GM21515 (cell line): ENCODE results near the gene TRIM34.
"Not testable (repeated sequence)": the region's sequence is repeated elsewhere in the genome, so short reads cannot be mapped to it uniquely, and the experiment has no call there.

Experiments
- ATAC-seq: cut with Tn5 transposase; IDR thresholded peaks from one replicate; pipeline ENCODE4 v1.9.1; 2021; ENCODE audit not compliant: unreplicated experiment

Gene TRIM34, protein sequence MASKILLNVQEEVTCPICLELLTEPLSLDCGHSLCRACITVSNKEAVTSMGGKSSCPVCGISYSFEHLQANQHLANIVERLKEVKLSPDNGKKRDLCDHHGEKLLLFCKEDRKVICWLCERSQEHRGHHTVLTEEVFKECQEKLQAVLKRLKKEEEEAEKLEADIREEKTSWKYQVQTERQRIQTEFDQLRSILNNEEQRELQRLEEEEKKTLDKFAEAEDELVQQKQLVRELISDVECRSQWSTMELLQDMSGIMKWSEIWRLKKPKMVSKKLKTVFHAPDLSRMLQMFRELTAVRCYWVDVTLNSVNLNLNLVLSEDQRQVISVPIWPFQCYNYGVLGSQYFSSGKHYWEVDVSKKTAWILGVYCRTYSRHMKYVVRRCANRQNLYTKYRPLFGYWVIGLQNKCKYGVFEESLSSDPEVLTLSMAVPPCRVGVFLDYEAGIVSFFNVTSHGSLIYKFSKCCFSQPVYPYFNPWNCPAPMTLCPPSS

DNA sequence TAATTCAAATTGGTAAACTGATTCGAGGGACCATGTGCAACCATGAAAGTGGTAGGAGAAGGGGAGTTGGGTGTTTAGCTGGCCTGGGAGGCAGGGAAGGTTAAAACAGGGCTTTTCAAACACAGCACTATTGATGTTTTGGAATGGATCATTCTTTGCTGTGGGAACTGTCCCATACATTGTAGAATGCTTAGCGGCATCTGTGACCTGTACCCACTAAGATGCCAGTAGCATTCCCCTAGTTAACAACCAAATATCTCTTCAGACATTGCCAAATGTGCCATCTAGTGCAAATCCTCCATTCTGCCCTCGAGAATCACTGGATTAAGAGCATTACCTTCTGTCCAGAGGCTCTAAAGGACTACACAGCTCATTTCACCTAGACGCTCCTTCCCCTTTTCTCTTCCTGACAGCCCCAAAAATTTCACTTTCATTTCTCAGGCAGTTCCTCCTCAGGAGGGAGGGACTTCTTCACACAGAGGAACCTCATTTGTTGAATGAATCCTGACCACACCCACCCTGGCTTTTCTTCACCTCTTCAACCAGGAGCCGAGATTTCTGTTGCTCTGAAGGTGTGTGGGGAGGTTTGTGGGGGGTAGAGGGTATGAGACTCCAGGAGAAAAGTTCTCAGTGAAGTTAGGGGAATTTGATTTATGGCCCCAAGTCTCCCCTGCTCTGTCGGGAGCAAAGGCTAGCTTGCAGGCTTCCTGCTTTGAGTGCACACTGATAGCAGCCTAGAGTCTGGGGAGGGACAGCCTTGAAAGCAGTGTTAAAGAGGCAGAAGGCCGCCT, at the start of gene TRIM34:
Gene TRIM34, plus strand, starts transcription at position 513 of the 791 bp plus-strand sequence. CDS start 7,331 bp downstream, outside the sequence.
- ATAC-seq: peak; percentile 99

DNA sequence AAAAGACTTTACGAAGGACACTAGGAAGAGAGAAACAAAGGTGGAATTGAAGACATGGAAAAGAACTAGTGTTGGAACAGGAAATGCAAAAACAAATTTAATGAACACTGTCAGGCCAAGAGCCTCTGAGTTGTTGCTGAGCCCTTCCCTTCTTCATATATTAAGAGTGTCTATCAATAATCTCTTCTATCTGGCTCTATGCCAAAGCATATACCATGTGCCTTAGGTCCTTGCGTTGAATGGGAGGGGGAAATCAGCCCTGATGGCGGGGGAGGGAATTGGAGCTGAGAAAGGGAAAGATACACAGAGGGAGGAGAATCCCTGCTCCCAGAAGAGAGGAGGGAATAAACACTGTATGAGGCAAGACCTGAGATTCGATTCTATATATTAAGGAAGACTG, 49.6 kb upstream of the TRIM34 start:
- ATAC-seq: no peak

DNA sequence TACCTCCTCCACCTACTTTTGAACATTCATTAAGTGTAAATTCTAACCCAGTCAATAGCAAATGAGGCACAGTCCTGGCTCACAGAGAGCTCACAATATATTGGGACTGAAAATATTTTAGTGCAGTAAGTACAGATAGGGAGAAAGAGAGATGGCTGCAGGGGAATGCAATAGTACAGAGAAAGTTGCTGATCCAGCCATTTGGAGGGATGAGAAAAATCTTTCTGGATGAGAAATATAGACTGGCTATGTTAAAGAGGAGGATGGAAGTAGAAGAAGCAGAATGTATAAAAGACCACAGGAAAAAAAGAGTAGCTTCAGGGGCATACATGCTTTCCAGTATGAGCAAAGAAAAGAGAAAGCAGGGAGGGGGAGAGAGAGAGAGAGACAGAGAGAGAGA, 47.7 kb upstream of the TRIM34 start:
- no peak for ATAC-seq

DNA sequence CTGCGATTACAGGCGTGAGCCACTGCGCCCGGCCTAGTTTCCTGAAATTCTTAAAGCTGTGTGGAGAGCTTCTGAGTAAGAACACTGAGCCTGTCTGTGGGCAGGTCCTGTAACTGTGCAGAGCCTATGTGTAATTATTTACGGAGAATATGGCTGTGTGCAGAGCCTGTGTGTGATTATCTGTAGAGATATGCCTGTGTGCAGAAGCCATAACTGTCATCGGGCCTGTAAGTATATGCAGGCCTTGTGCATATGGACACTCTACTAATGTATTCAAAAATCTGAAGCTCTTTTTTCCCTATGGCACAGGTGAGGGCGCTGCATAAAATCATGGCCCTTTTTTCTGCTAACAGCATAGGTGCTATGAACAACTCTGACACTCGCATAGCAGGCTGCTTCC, 44.2 kb upstream of the TRIM34 start, which contains the start of gene OR52B6:
Gene OR52B6, plus strand, starts transcription at position 301 of the 400 bp plus-strand sequence. Its CDS starts 0 bp downstream, at position 301.
- ATAC-seq: no peak

DNA sequence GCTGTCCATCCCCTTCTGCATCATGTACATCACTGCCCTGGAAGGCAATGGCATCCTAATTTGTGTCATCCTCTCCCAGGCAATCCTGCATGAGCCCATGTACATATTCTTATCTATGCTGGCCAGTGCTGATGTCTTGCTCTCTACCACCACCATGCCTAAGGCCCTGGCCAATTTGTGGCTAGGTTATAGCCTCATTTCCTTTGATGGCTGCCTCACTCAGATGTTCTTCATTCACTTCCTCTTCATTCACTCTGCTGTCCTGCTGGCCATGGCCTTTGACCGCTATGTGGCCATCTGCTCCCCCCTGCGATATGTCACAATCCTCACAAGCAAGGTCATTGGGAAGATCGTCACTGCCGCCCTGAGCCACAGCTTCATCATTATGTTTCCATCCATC, 43.8 kb upstream of the TRIM34 start:
- no peak for ATAC-seq

DNA sequence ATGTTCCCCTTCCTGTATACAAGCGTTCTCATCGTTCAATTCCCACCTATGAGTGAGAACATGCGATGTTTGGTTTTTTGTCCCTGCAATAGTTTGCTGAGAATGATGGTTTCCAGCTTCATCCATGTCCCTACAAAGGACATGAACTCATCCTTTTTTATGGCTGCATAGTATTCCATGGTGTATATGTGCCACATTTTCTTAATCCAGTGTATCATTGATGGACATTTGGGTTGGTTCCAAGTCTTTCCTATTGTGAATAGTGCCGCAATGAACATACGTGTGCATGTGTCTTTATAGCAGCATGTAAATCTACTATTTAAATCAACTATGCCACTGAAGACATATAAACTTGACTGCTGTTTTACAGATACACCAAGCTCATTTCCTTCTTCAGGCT, 40.3 kb upstream of the TRIM34 start:
- ATAC-seq: not testable (repeated sequence)

DNA sequence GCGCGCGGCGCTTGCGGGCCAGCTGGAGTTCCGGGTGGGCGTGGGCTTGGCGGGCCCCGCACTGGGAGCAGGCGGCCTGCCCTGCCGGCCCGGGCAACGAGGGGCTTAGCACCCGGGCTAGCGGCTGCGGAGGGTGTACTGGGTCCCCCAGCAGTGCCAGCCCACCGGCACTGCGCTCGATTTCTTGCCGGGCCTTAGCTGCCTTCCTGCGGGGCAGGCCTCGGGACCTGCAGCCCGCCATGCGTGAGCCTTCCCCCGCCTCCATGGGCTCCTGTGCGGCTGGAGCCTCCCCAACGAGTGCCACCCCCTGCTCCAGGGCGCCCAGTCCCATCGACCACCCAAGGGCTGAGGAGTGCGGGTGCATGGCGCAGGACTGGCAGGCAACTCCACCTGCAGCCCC, 34.9 kb upstream of the TRIM34 start:
- ATAC-seq: not testable (repeated sequence)

DNA sequence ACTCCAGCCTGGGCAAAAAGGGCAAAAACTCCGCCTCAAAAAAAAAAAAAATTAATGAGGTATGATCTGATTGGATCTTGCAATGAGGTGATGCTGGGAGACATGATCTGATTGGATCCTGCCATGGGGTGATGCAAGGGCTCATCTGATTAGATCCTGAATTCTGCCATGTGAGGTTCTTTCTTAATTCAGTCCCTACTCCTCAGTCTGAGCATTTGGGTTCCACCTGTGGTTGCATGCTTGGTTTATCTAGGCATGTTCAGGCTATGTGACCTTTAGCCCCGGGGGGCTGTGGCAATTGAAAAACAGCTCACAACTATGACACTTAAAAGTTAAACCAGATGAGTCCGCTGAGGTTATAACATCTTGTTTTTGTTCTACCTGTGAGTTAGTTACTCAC, 33.2 kb upstream of the TRIM34 start:
- ATAC-seq: no peak

DNA sequence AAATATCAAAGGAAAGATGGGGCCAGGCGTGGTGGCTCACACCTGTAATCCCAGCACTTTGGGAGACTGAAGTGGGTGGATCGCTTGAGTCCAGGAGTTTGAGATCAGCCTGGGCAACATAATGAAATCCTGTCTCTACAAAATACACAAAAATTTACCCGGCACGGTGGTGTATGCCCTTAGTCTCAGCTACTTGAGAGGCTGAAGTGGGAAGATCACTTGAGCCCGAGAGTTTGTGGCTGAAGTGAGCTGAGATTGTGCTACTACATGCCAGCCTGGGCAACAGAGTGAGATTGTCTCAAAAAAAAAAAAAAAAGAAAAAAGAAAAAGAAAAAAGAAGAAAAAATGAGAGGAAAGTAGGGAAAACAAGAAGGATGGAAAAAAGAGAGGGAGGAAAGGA, 32.2 kb upstream of the TRIM34 start:
- no peak for ATAC-seq

DNA sequence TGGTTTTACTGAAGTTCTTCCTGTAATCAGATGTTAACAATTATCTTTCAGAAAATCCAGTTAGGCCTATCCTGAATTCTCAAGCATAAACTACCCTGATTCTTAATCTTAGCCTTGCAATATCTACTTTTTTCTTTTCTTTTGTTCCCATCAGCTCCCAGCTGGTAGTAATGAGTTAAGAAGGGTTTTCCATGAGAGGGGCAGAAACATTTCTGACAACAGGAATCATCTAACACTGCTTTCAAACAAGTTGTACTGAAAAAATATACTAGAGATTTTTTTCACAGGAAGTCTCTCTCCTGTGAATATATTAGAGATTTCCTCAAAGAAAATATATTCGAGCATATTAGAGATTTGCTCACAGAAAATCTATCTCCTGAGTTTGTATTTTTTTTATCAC, 31.7 kb upstream of the TRIM34 start:
- no peak for ATAC-seq

DNA sequence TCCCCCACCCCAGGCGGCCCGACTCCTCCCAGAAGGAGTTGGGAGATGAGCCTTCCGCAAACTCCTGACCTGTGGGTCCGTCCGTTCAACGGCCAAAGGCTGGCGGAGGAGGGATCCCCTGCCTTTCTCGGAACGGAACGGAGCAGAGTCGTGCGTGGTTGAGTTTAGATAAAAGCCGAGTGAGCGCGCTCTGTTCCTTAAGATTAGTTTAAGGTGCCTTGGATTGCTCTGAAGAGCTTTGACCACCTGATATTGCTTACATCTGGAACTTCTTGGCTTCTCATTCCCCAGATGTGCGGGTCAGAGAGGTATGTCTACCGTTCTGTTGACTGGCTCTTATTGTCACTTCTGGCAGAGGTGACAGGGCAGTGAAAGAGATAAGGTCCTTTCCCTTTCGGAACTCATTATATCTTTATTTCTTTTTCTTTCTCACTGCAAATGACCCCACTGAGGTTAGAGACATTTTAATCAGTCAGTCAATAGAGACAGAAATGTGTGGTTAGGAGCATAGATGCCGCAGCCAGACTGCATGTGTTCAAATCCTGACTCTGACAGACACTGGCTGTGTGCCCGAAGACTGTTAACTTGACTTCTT, 28.1 kb upstream of the TRIM34 start, which contains the start of gene TRIM6:
Gene TRIM6, plus strand, starts transcription at position 31 of the 595 bp plus-strand sequence. Its CDS starts 261 bp downstream, at position 292.
- no peak for ATAC-seq

DNA sequence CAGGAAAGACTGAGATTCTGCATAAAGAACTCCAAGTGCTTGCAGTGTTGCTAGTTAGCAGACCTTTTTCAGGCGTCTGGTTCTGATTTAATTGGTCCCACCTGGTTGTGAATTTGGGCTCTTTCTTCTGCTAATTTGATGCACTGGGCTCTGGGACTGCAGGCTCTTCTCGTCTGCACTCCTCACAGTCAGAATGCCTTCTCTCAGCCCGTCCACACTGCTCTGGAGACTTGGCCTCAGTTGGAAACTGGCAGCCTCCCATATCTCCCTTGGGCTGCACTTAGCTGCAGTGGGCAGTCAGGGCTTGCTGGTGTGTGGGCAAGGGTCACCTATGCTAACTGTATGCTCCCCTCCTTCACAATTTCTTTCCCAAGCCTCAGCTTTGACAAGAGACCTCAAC, 26.8 kb upstream of the TRIM34 start:
- ATAC-seq: no peak

DNA sequence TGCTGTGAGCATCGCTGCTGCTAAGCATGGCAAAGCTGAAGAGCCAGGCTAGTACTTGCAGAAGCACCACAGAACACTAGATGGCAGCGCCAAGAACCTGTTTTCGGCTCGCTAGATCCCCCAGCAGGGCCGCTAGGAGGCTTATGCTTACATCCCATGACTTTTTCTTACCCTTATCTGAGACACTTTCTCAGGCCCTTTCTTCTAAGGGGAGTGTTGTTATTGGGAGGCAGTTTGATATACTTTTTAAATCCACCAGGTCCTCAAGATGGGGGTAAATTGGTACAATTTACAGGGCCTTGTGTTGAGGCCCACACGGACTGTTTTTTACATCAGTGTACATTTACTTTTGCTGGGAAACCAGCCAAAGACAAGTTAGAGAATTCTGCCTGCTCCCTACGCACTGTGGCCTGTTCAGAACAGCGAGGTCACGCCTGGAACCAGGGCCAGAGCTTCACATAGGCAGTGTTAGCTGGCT, 24.4 kb upstream of the TRIM34 start:
- peak; percentile 89 for ATAC-seq

DNA sequence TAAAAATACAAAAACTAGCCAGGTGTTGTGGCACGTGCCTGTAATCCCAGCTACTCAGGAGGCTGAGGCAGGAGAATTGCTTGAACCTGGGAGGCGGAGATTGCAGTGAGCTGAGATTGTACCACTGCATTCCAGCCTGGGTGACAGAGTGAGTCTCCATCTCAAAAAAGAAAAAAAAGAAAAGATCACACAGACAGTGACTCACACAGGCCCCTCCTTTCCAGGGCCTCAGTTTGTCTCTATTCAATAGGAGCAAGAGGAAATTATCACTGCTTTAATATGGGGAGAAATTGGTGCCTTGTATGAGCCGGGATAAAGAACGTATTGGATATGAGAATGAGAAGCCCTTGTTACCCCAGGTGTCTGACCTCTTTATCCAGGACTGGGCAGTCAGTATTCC, 22.0 kb upstream of the TRIM34 start:
- not testable (repeated sequence) for ATAC-seq

DNA sequence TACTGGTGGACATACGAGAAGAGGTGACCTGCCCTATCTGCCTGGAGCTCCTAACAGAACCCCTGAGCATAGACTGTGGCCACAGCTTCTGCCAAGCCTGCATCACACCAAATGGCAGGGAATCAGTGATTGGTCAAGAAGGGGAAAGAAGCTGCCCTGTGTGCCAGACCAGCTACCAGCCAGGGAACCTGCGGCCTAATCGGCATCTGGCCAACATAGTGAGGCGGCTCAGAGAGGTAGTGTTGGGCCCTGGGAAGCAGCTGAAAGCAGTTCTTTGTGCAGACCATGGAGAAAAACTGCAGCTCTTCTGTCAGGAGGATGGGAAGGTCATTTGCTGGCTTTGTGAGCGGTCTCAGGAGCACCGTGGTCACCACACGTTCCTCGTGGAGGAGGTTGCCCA, 21.5 kb upstream of the TRIM34 start:
- ATAC-seq: no peak

DNA sequence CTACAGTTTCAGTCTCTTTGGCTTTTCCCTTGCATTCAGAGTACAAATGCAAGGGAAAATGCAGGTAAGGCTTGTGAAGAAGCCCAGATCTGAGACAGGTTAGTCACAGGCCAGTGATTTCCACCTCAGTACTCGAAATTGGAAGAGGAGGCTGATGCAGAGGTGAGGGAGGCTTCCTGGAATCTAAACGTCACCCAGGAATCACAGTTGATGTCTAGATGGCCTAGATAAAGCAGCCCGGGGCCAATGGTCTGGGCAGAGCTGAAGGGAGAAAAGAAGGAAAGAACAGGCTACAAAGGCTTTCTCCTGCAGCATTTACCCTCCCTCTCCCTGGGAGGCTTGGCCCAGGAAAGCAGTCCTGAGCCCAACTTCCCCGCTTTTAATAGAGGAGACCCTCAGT, 19.9 kb upstream of the TRIM34 start:
- no peak for ATAC-seq

DNA sequence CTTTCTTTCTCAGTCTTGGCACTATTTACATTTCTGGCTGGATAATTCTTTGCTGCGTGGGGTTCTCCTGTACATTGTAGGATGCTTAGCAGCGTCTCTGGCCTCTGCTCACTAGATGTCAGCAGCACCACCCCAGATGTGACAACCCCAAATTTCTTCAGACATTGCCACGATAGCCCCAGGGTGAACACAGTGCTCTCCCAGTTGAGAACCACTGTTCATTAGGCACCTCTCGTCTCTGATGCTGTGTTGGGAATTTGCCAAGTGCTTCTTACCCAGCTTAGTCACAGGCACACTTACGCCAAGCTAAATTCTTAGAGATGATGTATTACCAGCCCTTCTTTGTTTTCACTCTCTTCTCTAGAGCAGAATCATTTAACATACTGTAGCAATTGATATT, 19.0 kb upstream of the TRIM34 start:
- ATAC-seq: no peak

DNA sequence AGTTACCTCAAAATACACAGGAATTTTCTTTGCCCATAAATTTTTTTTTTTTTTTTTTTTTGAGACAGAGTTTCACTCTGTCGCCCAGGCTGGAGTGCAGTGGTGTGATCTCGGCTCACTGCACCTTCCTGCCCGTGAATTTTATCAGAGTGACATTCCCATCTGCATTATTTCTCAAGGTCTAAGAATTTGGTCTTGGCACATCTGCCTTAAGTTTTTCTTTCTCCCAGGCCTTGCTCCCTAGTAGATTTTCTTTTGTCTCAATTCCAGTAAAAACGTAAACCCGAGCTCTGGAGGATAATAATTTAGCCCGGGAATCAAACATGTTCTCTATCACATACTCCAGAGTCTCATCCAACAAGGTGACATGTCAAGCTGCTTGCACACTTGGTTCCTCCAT, 16.0 kb upstream of the TRIM34 start:
- ATAC-seq: no peak

DNA sequence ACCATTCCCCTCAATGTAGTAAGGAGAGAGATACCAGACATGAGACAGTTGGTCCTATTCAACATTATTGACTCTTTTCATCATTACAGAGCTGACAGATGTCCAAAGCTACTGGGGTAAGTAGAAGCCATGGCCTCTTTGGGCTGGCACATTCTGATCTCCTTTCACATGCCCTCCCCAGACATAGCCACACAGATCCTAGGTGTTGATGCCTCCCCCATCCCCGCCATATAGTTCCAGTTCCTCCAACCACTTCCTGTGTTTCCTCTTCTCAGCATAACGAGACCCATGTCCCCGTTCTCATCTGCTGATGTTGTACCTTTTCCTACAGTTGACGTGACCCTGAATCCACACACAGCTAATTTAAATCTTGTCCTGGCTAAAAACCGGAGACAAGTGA, 14.4 kb upstream of the TRIM34 start:
- ATAC-seq: no peak

DNA sequence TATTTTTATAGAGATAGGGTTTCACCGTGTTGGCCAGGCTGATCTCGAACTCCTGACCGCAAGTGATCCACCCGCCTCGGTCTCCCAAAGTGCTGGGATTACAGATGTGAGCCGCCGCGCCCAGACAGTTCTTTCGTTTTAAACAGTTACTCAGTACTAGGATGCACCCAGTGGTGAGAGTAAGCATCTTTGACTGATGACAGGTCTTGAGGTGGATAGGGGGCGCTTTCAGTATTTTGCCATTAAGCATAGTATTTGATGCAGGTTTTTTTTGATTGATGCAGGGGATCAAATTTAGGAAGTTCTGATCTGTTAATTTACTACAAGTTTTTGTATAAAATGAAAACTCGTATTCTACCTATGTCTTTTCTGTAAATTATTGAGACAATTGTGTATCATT, 13.2 kb upstream of the TRIM34 start:
- no peak for ATAC-seq

DNA sequence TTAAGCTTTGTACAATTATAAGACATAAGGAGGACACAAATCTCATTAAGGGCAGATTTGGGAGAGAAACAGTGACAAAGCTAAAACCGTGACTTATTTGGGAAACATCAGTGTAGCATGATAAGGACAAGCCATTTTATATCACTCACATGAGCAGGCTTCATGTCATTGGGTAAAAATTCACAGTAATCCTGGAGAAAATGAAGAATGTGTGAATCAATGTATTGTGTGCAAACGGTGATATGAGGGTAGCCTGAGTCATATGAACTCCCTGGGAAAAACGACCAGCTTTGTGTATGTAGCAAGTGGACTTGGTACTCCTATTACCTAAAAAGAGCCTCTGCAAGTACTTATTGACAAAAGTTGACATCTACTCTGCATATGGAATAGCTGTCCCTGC, 6.0 kb upstream of the TRIM34 start:
- no peak for ATAC-seq
